OCI-LY1 (cell line): ENCODE data around the gene C1QTNF1.
"Not testable (repeated sequence)": the region's sequence is repeated elsewhere in the genome, so short reads cannot be mapped to it uniquely, and the experiment has no call there.

Experiments
- H2AFZ ChIP-seq: fragments of 200-600 bp; sonication (generic), shearing (Covaris generic); 2 replicates; pipeline ENCODE4 v1.6.0; 2014; ENCODE audit warnings: antibody characterized with exemption, mild to moderate bottlenecking, low read length
- H3F3A ChIP-seq: fragments of 200-600 bp; sonication (generic), shearing (Covaris generic); 2 replicates; pipeline ENCODE4 v1.6.0; 2014; ENCODE audit warnings: mild to moderate bottlenecking, antibody characterized with exemption, low read length, moderate library complexity; ENCODE audit not compliant: insufficient read depth
- H3K27ac ChIP-seq: fragments of 200-600 bp; sonication (generic); 2 replicates; pipeline ENCODE4 v1.5.1; 2014; ENCODE audit warnings: low read length, mixed run types, mild to moderate bottlenecking, low read depth; ENCODE audit not compliant: poor library complexity, severe bottlenecking
- H3K27me3 ChIP-seq: fragments of 200-600 bp; sonication (generic); 2 replicates; pipeline ENCODE4 v1.6.0; 2014; ENCODE audit warnings: antibody characterized with exemption, mild to moderate bottlenecking, low read length, moderate library complexity; ENCODE audit not compliant: insufficient read depth
- H3K36me3 ChIP-seq: fragments of 200-600 bp; sonication (generic); 2 replicates; pipeline ENCODE4 v1.6.1; 2014; ENCODE audit warnings: mild to moderate bottlenecking, antibody characterized with exemption, low read length, moderate library complexity, mixed read lengths; ENCODE audit not compliant: insufficient read depth
- H3K4me1 ChIP-seq: fragments of 200-600 bp; sonication (generic); 2 replicates; pipeline ENCODE4 v1.5.1; 2014; ENCODE audit warnings: mild to moderate bottlenecking, low read length, moderate library complexity; ENCODE audit not compliant: insufficient read depth, severe bottlenecking
- H3K4me2 ChIP-seq: fragments of 200-600 bp; sonication (generic), shearing (Covaris generic); 2 replicates; pipeline ENCODE4 v1.6.1; 2014; ENCODE audit warnings: low read length
- H3K4me3 ChIP-seq: fragments of 200-600 bp; sonication (generic); 2 replicates; pipeline ENCODE4 v1.5.1; 2014; ENCODE audit warnings: low read length, low read depth, mild to moderate bottlenecking, mixed read lengths; ENCODE audit not compliant: poor library complexity, severe bottlenecking
- H3K79me2 ChIP-seq: fragments of 200-600 bp; shearing (Covaris generic); 2 replicates; pipeline ENCODE4 v1.6.1; 2016; ENCODE audit warnings: mixed run types, low read length, mixed read lengths; ENCODE audit not compliant: insufficient read depth
- H3K9ac ChIP-seq: fragments of 200-600 bp; sonication (generic), shearing (Covaris generic); 2 replicates; pipeline ENCODE4 v1.6.1; 2014; ENCODE audit warnings: mild to moderate bottlenecking, low read length, mixed read lengths
- H3K9me2 ChIP-seq: fragments of 200-600 bp; sonication (generic), shearing (Covaris generic); 2 replicates; pipeline ENCODE4 v1.6.1; 2014; ENCODE audit warnings: low read depth, mild to moderate bottlenecking, low read length, mixed read lengths
- H3K9me3 ChIP-seq: fragments of 200-600 bp; shearing (Covaris generic); 2 replicates; pipeline ENCODE4 v1.6.1; 2014; ENCODE audit warnings: low read length, mixed read lengths
- H4K20me1 ChIP-seq: fragments of 200-600 bp; sonication (generic), shearing (Covaris generic); 2 replicates; pipeline ENCODE4 v1.6.0; 2016; ENCODE audit warnings: mild to moderate bottlenecking, low read length; ENCODE audit not compliant: insufficient read depth
- CTCF ChIP-seq: fragments of 200-600 bp; sonication (generic), shearing (Covaris generic); IDR thresholded peaks from 2 replicates; pipeline ENCODE4 v1.5.1; 2017; ENCODE audit warnings: mild to moderate bottlenecking, antibody characterized with exemption, low read length, moderate library complexity, mixed read lengths
- EZH2 ChIP-seq: fragments of 200-600 bp; sonication (generic), shearing (Covaris generic); IDR thresholded peaks from 2 replicates; pipeline ENCODE4 v1.8.0; 2017; ENCODE audit warnings: borderline replicate concordance, mixed run types, mild to moderate bottlenecking, antibody characterized with exemption, low read length, moderate library complexity, mixed read lengths

Gene C1QTNF1

GRCh38 chr17:79020631-79021301, 3.2 kb upstream of the C1QTNF1 start:
- H3K27me3 ChIP-seq = peaks cover 8% of the 10 kb centered on the region; the same call in 1 of the 2 replicates
- H3K36me3 ChIP-seq = no peaks in the 10 kb centered on the region
- TF ChIP-seq EZH2 (no peak), CTCF (no peak)
- H3F3A ChIP-seq = no peaks in the 10 kb centered on the region
- no peaks in the 10 kb centered on the region for H4K20me1 ChIP-seq
- H3K4me1 ChIP-seq = no peaks in the 10 kb centered on the region
- no peaks in the 10 kb centered on the region for H3K79me2 ChIP-seq
- H3K9me2 ChIP-seq = no peaks in the 10 kb centered on the region
- no peak overlapping the region for H3K4me2 ChIP-seq
- H3K9ac ChIP-seq = no peak overlapping the region
- H2AFZ ChIP-seq = no peak overlapping the region
- no peak overlapping the region for H3K4me3 ChIP-seq
- no peak overlapping the region for H3K27ac ChIP-seq
- peaks cover 4% of the 10 kb centered on the region; the same call in 1 of the 2 replicates for H3K9me3 ChIP-seq

GRCh38 chr17:79021929-79022328, 2.0 kb upstream of the C1QTNF1 start:
- H3K9me3 ChIP-seq, H3K27ac ChIP-seq, H4K20me1 ChIP-seq, H3K4me3 ChIP-seq, H3K27me3 ChIP-seq, H3K9ac ChIP-seq, H3K79me2 ChIP-seq, H3K9me2 ChIP-seq, H3F3A ChIP-seq, H3K36me3 ChIP-seq, H2AFZ ChIP-seq, H3K4me2 ChIP-seq, H3K4me1 ChIP-seq: not testable (repeated sequence)

- Histone ChIP-seq H2AFZ (no peak overlapping the region), H3K4me3 (no peak overlapping the region), H3F3A (no peaks in the 10 kb centered on the region), H3K27ac (no peak overlapping the region), H3K79me2 (no peaks in the 10 kb centered on the region), H3K4me1 (no peaks in the 10 kb centered on the region), H3K36me3 (no peaks in the 10 kb centered on the region), H3K9me3 (no peaks in the 10 kb centered on the region), H3K4me2 (no peak overlapping the region), H4K20me1 (no peaks in the 10 kb centered on the region), H3K9me2 (no peaks in the 10 kb centered on the region), H3K9ac (no peak overlapping the region), H3K27me3 (peaks cover 14% of the 10 kb centered on the region; the same call in 1 of the 2 replicates)
- TF ChIP-seq CTCF (no peak), EZH2 (no peak)
These were observed 1.4 kb upstream of the C1QTNF1 start for GRCh38 chr17:79022507-79022991.

- Histone ChIP-seq H4K20me1 (no peaks in the 10 kb centered on the region), H3K36me3 (no peaks in the 10 kb centered on the region), H3K27me3 (peaks cover 15% of the 10 kb centered on the region; the same call in 1 of the 2 replicates), H3K27ac (no peak overlapping the region), H3K4me1 (no peaks in the 10 kb centered on the region), H3K79me2 (no peaks in the 10 kb centered on the region), H3K9me2 (no peaks in the 10 kb centered on the region), H3F3A (no peaks in the 10 kb centered on the region), H3K4me2 (no peak overlapping the region), H2AFZ (no peak overlapping the region), H3K9ac (no peak overlapping the region), H3K4me3 (no peak overlapping the region), H3K9me3 (no peaks in the 10 kb centered on the region)
- TF ChIP-seq CTCF (no peak), EZH2 (no peak)
These were observed 726 bp upstream of the C1QTNF1 start for GRCh38 chr17:79023180-79023705.
